ENCODE results near the gene IFIT1.
"Not testable (repeated sequence)": the region's sequence is repeated elsewhere in the genome, so short reads cannot be mapped to it uniquely, and the experiment has no call there.

The IFIT1 gene

GRCh38 chr10:89368129-89368528 lies 24.3 kb upstream of the IFIT1 start:
- DNase-seq: no peak

GRCh38 chr10:89369156-89370105 lies 23.0 kb upstream of the IFIT1 start:
- DNase-seq: peak; percentile 51

- DNase-seq: no peak
Observed at GRCh38 chr10:89371079-89371478, 21.3 kb upstream of the IFIT1 start.

GRCh38 chr10:89371987-89372386 lies 20.4 kb upstream of the IFIT1 start:
- no peak for DNase-seq

GRCh38 chr10:89373916-89374711 lies 18.3 kb upstream of the IFIT1 start:
- peak; percentile 85 for DNase-seq

GRCh38 chr10:89374713-89375141 lies 17.7 kb upstream of the IFIT1 start:
- no peak for DNase-seq

GRCh38 chr10:89377705-89378637 lies 14.5 kb upstream of the IFIT1 start, which contains the start of gene IFIT1B:
IFIT1B (plus strand) TSS chr10:89378056; CDS start chr10:89378136, 80 bp downstream.
- DNase-seq: no peak

- no peak for DNase-seq
Observed at GRCh38 chr10:89379103-89379502, 13.3 kb upstream of the IFIT1 start.

- no peak for DNase-seq
Observed at GRCh38 chr10:89382757-89383156, 9.7 kb upstream of the IFIT1 start.

- DNase-seq: peak; percentile 75
Observed at GRCh38 chr10:89384474-89385340, 7.7 kb upstream of the IFIT1 start.

GRCh38 chr10:89388806-89389205 lies 3.6 kb upstream of the IFIT1 start:
- no peak for DNase-seq

- peak; percentile 35 for DNase-seq
Observed at GRCh38 chr10:89389254-89389653, 3.2 kb upstream of the IFIT1 start.

- DNase-seq: no peak
Observed at GRCh38 chr10:89390476-89391225, 1.8 kb upstream of the IFIT1 start.

- not testable (repeated sequence) for DNase-seq
Observed at GRCh38 chr10:89391226-89391576, 1.2 kb upstream of the IFIT1 start.

GRCh38 chr10:89392974-89393373 lies 551 bp downstream of the IFIT1 start:
- peak; percentile 84 for DNase-seq

GRCh38 chr10:89393898-89394297 lies 1.5 kb downstream of the IFIT1 start:
- no peak for DNase-seq

- no peak for DNase-seq
Observed at GRCh38 chr10:89395141-89395540, 2.7 kb downstream of the IFIT1 start.

- DNase-seq: peak; percentile 62
Observed at GRCh38 chr10:89398003-89398749, 5.8 kb downstream of the IFIT1 start.

- DNase-seq: no peak
Observed at GRCh38 chr10:89399956-89400355, 7.5 kb downstream of the IFIT1 start.

- no peak for DNase-seq
Observed at GRCh38 chr10:89403043-89403442, 10.6 kb downstream of the IFIT1 start.

Measured in fibroblast of skin of right quadriceps (primary cell).